Mesenchymal stem cell (in vitro differentiated cells and primary cell): ENCODE results near the gene HIGD1A.
A peak's percentile ranks its signal among the peaks of the same experiment; 100 is the strongest.

ENCODE experiments used
- DNase-seq: peaks from one replicate; pipeline ENCODE4 v3.0.0-alpha.2; 2013
- H2AFZ ChIP-seq: one replicate; pipeline ENCODE4 v1.6.1; 2013; ENCODE audit warnings: low read depth, mild to moderate bottlenecking, control low read depth, inconsistent platforms, low read length, moderate library complexity
- H2AK5ac ChIP-seq: 2 replicates; pipeline ENCODE4 v1.6.1; 2013; ENCODE audit warnings: low read length, moderate library complexity, mild to moderate bottlenecking, inconsistent platforms; ENCODE audit not compliant: severe bottlenecking
- H2BK120ac ChIP-seq: one replicate; pipeline ENCODE4 v1.6.1; 2013; ENCODE audit warnings: low read depth, mild to moderate bottlenecking, inconsistent platforms, low read length, moderate library complexity
- H2BK12ac ChIP-seq, 2 experiments: one replicate each; pipeline ENCODE4 v1.6.1; 2013; ENCODE audit warnings: inconsistent platforms in 2 of 2, low read length in 2 of 2, mild to moderate bottlenecking in 2 of 2, moderate library complexity in 2 of 2, control low read depth in 1 of 2
- H2BK15ac ChIP-seq: one replicate; pipeline ENCODE4 v1.6.1; 2013; ENCODE audit warnings: mild to moderate bottlenecking, low read depth, inconsistent platforms; ENCODE audit not compliant: poor library complexity, severe bottlenecking
- H2BK5ac ChIP-seq: 2 replicates; pipeline ENCODE4 v1.6.1; 2013; ENCODE audit warnings: low read depth, mild to moderate bottlenecking, low read length, control low read depth, inconsistent platforms; ENCODE audit not compliant: poor library complexity, severe bottlenecking
- H3K14ac ChIP-seq, 2 experiments: one replicate each; pipeline ENCODE4 v1.6.1; 2013; ENCODE audit warnings: inconsistent platforms in 2 of 2, low read length in 2 of 2, control low read depth in 1 of 2, mild to moderate bottlenecking in 1 of 2, moderate library complexity in 1 of 2
- H3K18ac ChIP-seq, 2 experiments: one replicate each; pipeline ENCODE4 v1.6.1; 2013; ENCODE audit warnings: inconsistent platforms in 2 of 2, low read length in 2 of 2, control low read depth in 1 of 2, low read depth in 1 of 2, mild to moderate bottlenecking in 1 of 2
- H3K23ac ChIP-seq, 2 experiments: one replicate each; pipeline ENCODE4 v1.6.1; 2013; ENCODE audit warnings: inconsistent platforms in 2 of 2, low read length in 2 of 2, mild to moderate bottlenecking in 2 of 2, moderate library complexity in 2 of 2, control low read depth in 1 of 2
- H3K27ac ChIP-seq: 2 replicates; pipeline ENCODE4 v1.5.1; 2013; ENCODE audit warnings: mild to moderate bottlenecking, moderate library complexity, low read length, control low read depth, inconsistent platforms; ENCODE audit not compliant: poor library complexity, severe bottlenecking
- H3K27me3 ChIP-seq, 2 experiments: 2 replicates each; pipeline versions ENCODE4 v1.6.1 to v1.7.0; 2013; ENCODE audit warnings: low read length in 2 of 2, mild to moderate bottlenecking in 2 of 2, moderate library complexity in 2 of 2, control low read depth in 1 of 2, inconsistent platforms in 1 of 2; ENCODE audit not compliant: control insufficient read depth in 1 of 2, insufficient read depth in 1 of 2
- H3K36me3 ChIP-seq, 2 experiments: 2 replicates each; pipeline versions ENCODE4 v1.6.1 to v1.7.0; 2013; ENCODE audit warnings: low read length in 2 of 2, control low read depth in 1 of 2, inconsistent platforms in 1 of 2, low read depth in 1 of 2, mild to moderate bottlenecking in 1 of 2; ENCODE audit not compliant: insufficient read depth in 2 of 2, control insufficient read depth in 1 of 2
- H3K4ac ChIP-seq, 2 experiments: one replicate each; pipeline ENCODE4 v1.6.1; 2013; ENCODE audit warnings: inconsistent platforms in 2 of 2, low read length in 2 of 2, mild to moderate bottlenecking in 2 of 2, moderate library complexity in 2 of 2, control low read depth in 1 of 2, low read depth in 1 of 2
- H3K4me1 ChIP-seq: 2 replicates; pipeline ENCODE4 v1.6.1; 2013; ENCODE audit warnings: low read depth, low read length, control low read depth; ENCODE audit not compliant: control insufficient read depth, insufficient read depth
- H3K4me2 ChIP-seq: 2 replicates; pipeline ENCODE4 v1.6.1; 2013; ENCODE audit warnings: low read length, mild to moderate bottlenecking, inconsistent platforms; ENCODE audit not compliant: poor library complexity, severe bottlenecking
- H3K4me3 ChIP-seq, 2 experiments: 2 replicates each; pipeline versions ENCODE4 v1.5.1 to v1.7.0; 2013; ENCODE audit warnings: low read length in 2 of 2, mild to moderate bottlenecking in 2 of 2, control low read depth in 1 of 2, low read depth in 1 of 2; ENCODE audit not compliant: insufficient read depth in 1 of 2
- H3K79me1 ChIP-seq: replicated peaks from 2 replicates; pipeline ENCODE4 v1.6.1; 2013; ENCODE audit warnings: mild to moderate bottlenecking, control low read depth, low read length, inconsistent platforms; ENCODE audit not compliant: poor library complexity, severe bottlenecking
- H3K9ac ChIP-seq: 2 replicates; pipeline ENCODE4 v1.7.0; 2013; ENCODE audit warnings: mild to moderate bottlenecking, low read length, moderate library complexity
- H3K9me3 ChIP-seq: 2 replicates; pipeline ENCODE4 v1.7.0; 2013; ENCODE audit warnings: mild to moderate bottlenecking, low read length; ENCODE audit not compliant: control insufficient read depth
- H4K8ac ChIP-seq: one replicate; pipeline ENCODE4 v1.6.1; 2013; ENCODE audit warnings: inconsistent platforms, mild to moderate bottlenecking, low read length, moderate library complexity
- H4K91ac ChIP-seq: one replicate; pipeline ENCODE4 v1.6.1; 2013; ENCODE audit warnings: mild to moderate bottlenecking, low read length, inconsistent platforms
- WGBS: methylation state at CpG from one replicate; pipeline ENCODE4 v1.1.7; 2013; ENCODE audit warnings: mixed read lengths; 5-methylcytosine and 5-hydroxymethylcytosine counted together

Gene HIGD1A

DNA sequence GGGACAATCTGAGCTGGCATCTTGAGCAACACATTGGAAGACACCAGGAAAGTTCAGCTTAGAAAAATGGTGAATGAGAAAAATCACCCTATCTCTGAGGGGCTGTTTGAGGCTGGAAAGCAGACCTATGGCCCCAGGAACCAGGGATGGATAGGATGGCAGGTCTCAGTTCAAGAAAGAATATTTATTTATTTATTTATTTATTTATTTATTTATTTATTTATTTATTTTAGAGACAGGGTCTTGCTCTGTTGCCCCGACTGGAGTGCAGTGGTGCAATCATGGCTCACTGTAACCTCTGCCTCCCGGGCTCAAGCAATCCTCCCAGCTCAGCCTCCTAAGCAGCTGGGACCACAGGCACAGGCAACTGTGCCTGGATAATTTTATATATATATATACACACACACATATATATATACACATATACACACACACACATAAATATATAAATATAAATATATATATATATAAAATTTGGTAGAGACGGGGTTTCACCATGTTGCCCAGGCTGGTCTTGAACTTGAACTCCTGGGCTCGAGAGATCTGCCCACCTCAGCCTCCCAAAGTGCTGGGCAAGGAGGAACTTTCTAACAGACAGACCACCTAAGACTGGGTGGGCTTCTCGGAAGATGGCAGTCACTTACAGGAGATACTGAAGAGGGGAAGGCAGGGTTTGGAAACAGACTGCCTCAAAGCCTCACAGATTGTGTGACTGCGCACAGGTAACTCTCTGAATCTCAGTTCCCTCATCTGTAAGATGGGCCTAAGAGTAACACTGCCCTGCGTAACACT is 60.9 kb downstream of the HIGD1A start:
- 90% methylated on average over 7 of the region's 7 CpGs for WGBS
- H2AFZ ChIP-seq, result no peak overlapping the region
- no peaks in the 10 kb centered on the region for H3K4me1 ChIP-seq
- H3K9me3 ChIP-seq, result no peaks in the 10 kb centered on the region
- no peak overlapping the region for H2AK5ac ChIP-seq
- peaks cover 0 to 16% of the 10 kb centered on the region in 2 experiments for H3K27me3 ChIP-seq
- H3K4ac ChIP-seq, result no peak overlapping the region
- no peak overlapping the region for H3K4me3 ChIP-seq
- no peak overlapping the region for H4K91ac ChIP-seq
- no peak overlapping the region for H2BK12ac ChIP-seq
- no peak overlapping the region for H4K8ac ChIP-seq
- no peak for DNase-seq
- H3K36me3 ChIP-seq, result no peaks in the 10 kb centered on the region
- H3K4me2 ChIP-seq, result no peak overlapping the region
- no peak overlapping the region for H2BK120ac ChIP-seq
- no peak overlapping the region for H3K23ac ChIP-seq
- H3K14ac ChIP-seq, result no peak overlapping the region
- H3K18ac ChIP-seq, result no peak overlapping the region
- H3K9ac ChIP-seq, result no peak overlapping the region
- no peak overlapping the region for H2BK15ac ChIP-seq
- no peaks in the 10 kb centered on the region for H3K79me1 ChIP-seq
- no peak overlapping the region for H3K27ac ChIP-seq
- H2BK5ac ChIP-seq, result no peak overlapping the region

DNA sequence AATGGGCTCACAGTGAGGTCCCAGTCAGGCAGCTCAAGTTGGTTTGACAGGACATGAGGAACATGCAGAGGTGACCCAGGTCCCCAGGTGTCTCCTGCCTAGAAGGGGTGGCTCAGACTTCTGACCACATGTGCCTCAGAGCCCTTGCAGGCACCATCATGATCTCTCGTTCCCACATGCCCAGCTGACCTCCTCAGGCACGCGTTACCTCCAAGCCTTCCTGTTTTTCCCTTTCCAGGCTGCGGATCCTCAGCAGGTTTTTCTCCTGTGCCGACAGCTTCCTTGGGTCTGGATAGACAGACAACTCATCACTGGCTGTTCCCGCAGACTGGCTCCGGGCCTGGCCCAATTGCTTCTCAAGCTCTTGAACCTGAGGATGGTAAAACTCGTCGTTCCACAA is 61.6 kb downstream of the HIGD1A start:
- no peak overlapping the region for H2AK5ac ChIP-seq
- no peak overlapping the region for H2BK12ac ChIP-seq
- H3K79me1 ChIP-seq, result no peaks in the 10 kb centered on the region
- no peaks in the 10 kb centered on the region for H3K36me3 ChIP-seq
- no peak overlapping the region for H3K27ac ChIP-seq
- no peak overlapping the region for H3K4me3 ChIP-seq
- no peak overlapping the region for H3K23ac ChIP-seq
- no peak overlapping the region for H3K4me2 ChIP-seq
- no peak overlapping the region for H4K91ac ChIP-seq
- H4K8ac ChIP-seq, result no peak overlapping the region
- no peak overlapping the region for H3K4ac ChIP-seq
- no peak overlapping the region for H2BK120ac ChIP-seq
- no peaks in the 10 kb centered on the region for H3K4me1 ChIP-seq
- H2BK15ac ChIP-seq, result no peak overlapping the region
- H2AFZ ChIP-seq, result no peak overlapping the region
- H3K18ac ChIP-seq, result no peak overlapping the region
- H3K27me3 ChIP-seq, result peaks cover 0 to 16% of the 10 kb centered on the region in 2 experiments
- DNase-seq, result no peak
- H2BK5ac ChIP-seq, result no peak overlapping the region
- H3K9ac ChIP-seq, result no peak overlapping the region
- H3K14ac ChIP-seq, result no peak overlapping the region
- 97% methylated on average over 9 of the region's 9 CpGs for WGBS
- no peaks in the 10 kb centered on the region for H3K9me3 ChIP-seq

DNA sequence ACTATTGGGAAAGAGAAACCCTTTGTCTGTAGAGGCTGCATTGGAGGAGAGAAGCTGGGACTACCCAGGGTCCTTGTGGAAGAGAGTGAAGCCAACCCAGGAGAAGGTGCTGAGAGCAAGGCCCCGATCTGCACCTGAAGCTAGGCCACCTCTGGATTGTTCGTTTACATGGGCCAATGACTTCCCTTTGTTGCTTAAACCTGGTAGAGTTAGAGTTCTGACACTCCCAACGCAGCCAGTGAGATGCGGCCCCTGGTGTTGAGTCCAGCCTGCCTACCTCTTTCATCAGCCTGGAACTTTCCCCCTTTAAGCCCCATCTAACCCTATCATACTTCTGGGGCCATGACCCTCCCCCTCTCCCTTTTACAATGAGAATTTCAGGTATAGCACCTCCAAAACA is 62.0 kb downstream of the HIGD1A start:
- no peak overlapping the region for H3K27ac ChIP-seq
- H3K14ac ChIP-seq, result no peak overlapping the region
- WGBS, result 71% methylated on average over 4 of the region's 4 CpGs
- H2BK12ac ChIP-seq, result no peak overlapping the region
- peaks cover 0 to 16% of the 10 kb centered on the region in 2 experiments for H3K27me3 ChIP-seq
- no peak overlapping the region for H2AK5ac ChIP-seq
- no peak overlapping the region for H2AFZ ChIP-seq
- H3K36me3 ChIP-seq, result no peaks in the 10 kb centered on the region
- no peak overlapping the region for H2BK5ac ChIP-seq
- no peak overlapping the region for H2BK120ac ChIP-seq
- no peak overlapping the region for H3K4ac ChIP-seq
- H3K79me1 ChIP-seq, result no peaks in the 10 kb centered on the region
- H4K91ac ChIP-seq, result no peak overlapping the region
- no peak overlapping the region for H3K23ac ChIP-seq
- no peak overlapping the region for H4K8ac ChIP-seq
- DNase-seq, result no peak
- no peak overlapping the region for H2BK15ac ChIP-seq
- H3K9ac ChIP-seq, result no peak overlapping the region
- H3K4me1 ChIP-seq, result no peaks in the 10 kb centered on the region
- no peak overlapping the region for H3K18ac ChIP-seq
- H3K4me2 ChIP-seq, result no peak overlapping the region
- H3K4me3 ChIP-seq, result no peak overlapping the region
- H3K9me3 ChIP-seq, result no peaks in the 10 kb centered on the region

GRCh38 chr3:42741796-42742195 is 62.5 kb downstream of the HIGD1A start:
- Histone ChIP-seq H3K4me1 (no peaks in the 10 kb centered on the region), H3K27ac (no peak overlapping the region), H3K27me3 (peaks cover 0 to 16% of the 10 kb centered on the region in 2 experiments), H3K23ac (peak overlapping the region in 1 of 2 experiments; percentile 18), H3K36me3 (no peaks in the 10 kb centered on the region), H2BK12ac (no peak overlapping the region), H4K8ac (no peak overlapping the region), H4K91ac (no peak overlapping the region), H3K9ac (no peak overlapping the region), H2BK5ac (no peak overlapping the region), H2BK15ac (no peak overlapping the region), H3K4me2 (no peak overlapping the region), H2AFZ (no peak overlapping the region), H2BK120ac (no peak overlapping the region), H3K14ac (no peak overlapping the region), H3K4ac (no peak overlapping the region), H3K79me1 (no peaks in the 10 kb centered on the region), H3K18ac (no peak overlapping the region), H3K9me3 (no peaks in the 10 kb centered on the region), H2AK5ac (no peak overlapping the region), H3K4me3 (no peak overlapping the region)
- WGBS, result 85% methylated on average over 3 of the region's 3 CpGs
- no peak for DNase-seq
